GM19467 (cell line): Measurements from ENCODE around the gene DDAH2.

Experiments
- ATAC-seq: cut with Tn5 transposase; IDR thresholded peaks from one replicate; pipeline ENCODE4 v1.9.1; 2021; ENCODE audit warnings: mild to moderate bottlenecking, moderate library complexity; ENCODE audit not compliant: unreplicated experiment

The DDAH2 gene

DNA sequence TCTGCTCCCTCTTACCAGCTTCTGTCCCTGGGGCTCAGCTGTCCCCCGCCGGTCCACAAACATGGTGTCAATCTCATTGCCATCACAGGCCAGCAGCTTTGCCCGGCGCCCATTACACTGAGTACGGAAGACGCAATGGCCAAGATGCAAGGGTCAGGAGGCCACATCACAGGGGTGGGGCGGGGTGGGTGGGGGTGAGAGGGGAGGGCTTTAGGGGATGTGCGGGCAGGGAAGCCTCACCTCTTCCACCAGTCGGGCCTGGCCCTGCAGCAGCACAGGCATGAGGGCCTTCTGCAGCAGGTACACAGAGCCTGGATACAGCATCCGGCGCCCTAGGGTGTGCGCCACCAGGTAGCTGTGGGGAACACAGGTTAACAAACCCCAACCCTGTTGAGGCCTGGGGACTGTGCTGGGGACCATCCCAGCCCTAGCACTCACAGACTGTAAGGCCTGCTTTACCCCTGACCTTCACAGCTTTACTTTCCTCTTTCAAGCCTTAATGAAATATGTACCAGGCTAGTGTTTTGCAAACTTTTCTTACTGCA lies 37.5 kb downstream of the DDAH2 start:
- ATAC-seq: no peak

DNA sequence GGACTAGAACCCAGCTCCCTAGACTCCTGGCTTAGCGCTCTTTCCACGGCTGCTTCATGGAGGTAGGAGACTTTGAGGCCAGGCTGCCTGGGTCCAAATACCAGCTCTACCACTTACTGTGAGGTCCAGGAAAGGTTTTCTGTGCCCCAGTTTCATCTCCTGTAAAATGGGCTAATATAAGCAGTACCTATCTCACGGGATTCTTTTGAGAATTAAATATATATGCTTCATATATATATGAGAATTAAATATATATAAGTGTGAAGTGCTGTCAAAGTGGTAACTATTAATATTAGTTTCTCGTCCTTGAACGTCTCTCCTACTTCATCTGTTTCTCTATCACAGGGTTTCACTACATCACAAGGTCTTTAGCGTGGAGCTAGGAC lies 38.0 kb downstream of the DDAH2 start:
- no peak for ATAC-seq

DNA sequence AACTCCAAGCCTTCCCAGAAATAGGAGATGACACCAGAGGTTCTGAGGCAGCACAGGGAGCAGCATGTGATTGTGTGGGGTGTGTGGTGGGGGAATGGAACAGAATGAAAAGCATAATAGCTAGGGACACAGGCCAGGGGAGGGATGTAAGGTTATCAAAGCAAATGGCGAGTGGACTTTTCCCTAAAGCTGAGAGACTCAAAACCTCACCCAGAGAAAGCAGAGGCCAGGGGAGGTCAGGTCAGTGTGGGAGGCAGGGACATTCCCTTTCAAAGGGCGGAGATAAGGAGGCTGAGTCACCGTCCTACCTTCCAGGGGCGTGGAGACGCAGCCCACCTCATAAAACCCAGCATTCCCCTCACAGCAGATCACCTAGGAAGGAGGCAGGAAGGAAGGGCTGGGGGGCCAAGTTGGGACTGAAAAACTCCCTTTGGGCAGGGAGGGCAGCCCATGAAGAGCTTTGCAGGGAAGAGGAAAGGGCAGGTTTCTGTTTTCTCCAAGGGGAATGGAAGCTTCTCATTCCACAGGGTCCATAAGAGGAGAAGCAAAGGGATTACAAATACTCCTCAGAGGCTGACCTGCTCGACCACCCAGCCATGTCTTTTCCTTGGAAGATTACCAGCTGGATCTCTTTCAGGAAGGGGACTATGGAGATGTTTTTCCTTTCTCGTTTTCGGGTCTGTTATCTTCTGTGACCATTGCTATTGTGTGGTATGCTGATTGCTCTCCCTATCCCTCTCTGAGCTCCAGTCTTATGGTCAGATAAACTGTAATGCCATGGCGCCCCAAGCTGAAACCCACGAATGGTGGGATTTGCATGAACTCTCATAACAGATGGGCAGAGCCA lies 38.6 kb downstream of the DDAH2 start:
- no peak for ATAC-seq

DNA sequence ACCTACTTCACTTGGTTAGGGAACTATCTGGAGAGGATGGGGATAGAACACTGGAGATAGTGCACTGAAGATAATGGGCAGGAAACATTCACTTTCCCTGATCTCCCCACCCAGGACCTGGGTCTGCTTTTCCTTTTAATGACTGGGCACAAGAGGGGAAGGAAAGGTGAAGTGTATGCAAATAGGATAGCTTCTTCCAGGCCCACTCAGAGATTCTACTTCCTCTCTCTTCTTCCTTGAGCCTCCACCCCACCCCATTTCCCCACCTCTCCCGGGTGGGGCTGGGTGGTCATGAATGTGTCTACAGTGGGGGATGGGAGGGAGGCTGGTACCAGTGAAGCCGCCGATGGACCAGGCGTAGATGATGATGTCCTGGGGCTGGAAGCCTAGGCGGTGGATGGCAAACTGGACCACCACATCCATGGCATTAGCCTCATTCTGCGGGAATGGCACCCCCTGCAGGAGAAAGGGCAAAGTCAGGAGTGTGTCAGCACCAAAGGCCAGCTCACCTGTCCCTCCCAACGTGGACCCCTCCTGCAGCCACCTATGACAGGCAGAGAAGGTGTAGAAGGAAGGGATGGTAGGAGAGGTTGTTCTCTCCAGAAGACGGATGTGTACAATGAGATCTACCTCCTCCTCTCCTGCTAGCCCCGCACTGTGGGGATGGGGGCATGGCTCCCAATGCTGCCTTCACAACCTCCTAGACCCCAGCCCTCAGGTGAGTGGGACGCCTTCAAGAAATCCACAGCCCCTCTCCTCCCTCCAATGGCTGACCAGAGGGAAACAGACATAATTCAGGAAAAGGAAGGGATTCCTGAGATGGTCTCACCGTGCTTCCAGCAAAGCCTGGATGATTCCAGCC lies 39.6 kb downstream of the DDAH2 start:
- no peak for ATAC-seq

DNA sequence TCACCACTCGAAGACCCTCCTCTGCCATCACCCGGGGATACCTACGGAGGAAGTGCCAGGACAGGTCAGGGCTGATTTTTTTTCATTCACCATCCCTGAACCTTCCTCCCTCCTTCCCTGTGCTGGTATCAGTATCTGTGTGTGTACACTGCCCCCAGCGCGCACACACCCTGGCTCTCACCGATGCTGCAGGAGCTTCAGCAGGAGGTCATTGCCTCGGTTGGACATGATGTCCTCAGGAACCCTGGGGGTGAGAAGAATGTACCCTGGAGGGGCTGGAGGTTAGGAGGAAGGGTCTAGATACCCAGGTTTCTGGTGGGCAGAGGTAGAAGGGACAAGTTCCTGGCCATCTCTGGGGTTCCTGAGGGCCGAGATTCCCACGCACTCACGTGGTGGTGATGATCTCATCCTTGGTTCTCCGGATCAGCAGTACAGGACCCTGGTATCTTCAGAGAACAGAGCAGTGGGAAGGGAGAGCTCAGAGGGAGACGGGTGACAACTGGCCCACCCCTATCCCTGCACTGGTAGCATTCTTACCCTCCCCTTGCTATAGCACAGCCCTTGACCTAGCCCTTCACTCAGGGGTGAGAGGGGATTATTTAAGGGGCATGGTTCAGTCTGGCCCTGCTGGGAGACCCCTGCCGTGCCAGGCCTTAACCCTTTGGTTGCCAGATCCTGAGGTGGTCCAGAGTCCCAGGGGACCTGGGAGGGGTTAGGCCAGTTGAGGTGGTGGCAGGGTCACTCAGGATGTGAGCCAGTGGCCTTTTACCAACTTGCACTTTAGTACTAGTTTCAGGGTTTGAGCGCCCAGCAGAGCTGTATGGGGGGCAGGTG lies 41.0 kb downstream of the DDAH2 start:
- ATAC-seq: no peak

DNA sequence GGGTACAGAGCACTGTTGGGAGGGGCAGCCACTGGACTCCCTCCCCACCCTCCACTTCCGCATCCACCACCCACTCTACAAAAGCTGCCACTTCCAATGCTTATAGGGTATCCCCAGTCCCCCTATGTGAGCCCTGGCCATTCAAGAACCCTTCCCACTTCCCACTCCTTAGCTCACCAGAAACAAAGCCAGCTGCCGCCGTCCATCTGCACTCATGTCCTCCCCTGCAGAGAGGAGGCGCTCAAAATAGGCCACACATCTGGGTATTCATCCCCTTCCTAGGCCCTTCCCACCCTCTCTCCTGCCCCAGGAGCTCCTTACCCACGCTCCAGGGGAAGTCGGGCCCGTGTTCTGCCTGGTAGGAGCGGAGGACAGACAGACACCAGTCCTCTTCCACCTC lies 41.8 kb downstream of the DDAH2 start:
- ATAC-seq: no peak

DNA sequence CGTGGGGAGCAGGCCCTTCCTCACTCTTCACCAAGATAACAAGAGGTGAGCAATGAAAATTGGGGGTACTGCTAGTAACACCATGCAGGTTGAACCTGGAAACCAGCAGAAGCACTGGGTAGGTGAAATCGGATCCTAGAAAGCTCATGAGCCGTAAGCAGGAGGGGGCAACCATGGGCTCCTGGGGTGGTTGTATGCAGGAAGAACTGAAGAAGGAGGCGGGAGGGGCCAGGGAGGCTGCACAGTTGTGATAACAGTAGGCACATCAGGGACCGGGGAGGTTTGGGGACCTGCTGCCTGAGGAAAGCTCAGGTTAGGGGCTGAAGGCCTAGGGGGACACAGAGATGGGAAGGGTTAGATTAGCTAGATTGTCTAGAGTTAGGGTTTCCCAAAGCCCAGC lies 42.6 kb downstream of the DDAH2 start:
- ATAC-seq: no peak

DNA sequence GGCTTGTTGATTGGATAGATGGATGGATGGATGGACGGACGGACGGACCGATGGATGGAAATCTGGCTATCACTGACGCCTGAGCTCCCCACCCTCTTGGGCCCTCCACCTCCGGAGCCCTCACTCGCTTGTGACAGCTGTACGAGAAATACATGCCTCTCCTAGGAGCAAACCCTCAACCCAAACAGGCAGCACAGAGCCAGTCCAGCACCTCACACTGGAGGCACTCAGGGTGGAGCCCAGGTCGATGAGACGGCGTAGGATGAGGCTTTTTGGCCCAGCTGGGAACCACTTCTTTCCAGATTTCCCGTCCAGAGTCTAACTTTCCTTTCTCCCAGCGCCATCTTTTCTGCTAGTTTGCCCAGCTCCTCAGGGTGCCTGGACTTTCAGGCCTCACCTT lies 45.5 kb downstream of the DDAH2 start:
- ATAC-seq: no peak

DNA sequence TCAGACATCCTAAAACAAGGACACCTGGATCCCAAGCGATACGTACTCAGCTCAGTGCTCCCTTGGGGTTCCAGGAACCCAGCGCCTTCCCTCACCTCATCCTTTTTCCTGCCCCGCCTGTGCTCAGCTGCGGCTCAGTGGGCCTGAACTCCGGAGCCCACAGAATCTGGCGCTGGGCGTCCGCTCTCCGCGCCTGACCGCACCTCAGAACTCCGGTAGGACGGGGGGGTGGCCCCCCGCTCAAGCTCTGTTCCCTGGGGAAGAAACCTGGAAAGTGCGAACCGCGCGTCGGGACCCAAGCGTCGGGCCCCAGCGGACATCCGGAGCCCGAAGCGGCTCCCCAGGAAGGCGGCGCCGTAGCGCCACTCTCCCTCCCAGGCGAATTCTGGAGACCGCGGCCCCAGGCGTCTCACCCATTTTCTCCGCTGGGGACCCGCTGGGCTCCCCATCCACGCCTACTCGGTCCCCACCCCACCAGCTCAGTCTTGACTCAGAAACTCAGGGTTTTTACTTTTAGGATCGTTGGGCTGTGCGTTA lies 47.9 kb downstream of the DDAH2 start:
- no peak for ATAC-seq

DNA sequence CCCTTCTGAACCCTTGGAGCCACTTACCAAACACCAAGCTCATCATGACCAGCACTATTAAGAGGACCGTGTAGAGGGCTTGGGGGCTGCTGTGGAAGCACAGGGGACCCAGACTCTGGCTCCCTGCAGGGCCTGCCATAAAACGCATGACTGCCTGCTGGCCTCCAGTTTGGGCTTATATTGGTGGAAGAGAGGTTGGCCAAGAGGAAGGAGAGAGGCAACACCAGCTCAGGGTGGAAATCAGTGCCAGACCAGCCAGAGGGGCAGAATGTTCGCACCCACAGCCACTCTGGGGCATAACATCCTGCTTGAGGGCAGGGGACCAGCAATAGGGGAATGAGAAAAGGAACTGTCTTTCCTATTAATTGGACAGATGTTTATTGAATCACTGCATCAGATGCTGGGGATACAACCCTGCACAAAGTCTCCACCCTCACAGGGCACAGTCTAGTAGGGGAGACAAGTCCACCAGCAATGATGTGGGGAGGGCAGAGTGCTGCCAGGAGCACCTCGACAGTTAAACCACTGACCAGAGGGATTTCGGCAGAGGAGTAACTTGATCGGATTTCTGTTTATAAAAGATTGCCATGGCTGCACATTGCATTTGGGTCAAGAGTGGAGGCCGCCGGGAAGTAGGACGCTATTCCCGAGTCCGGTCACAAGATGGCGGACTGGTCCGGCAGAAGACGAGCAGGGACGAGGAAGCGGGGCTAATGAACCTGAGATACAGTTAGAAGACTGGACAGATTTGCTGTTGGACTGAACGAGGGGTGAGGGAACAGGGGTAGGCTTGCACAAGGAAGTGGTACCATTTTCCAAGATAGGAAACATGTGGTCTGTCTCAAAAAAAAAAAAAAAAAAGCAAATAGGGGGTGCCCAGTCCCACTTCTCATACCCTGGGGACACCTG lies 48.6 kb downstream of the DDAH2 start, which contains the start of gene LY6G5C:
Gene LY6G5C (minus strand): TSS at position 842 of the 909 bp plus-strand sequence. CDS start 694 bp downstream, at position 148.
- no peak for ATAC-seq

DNA sequence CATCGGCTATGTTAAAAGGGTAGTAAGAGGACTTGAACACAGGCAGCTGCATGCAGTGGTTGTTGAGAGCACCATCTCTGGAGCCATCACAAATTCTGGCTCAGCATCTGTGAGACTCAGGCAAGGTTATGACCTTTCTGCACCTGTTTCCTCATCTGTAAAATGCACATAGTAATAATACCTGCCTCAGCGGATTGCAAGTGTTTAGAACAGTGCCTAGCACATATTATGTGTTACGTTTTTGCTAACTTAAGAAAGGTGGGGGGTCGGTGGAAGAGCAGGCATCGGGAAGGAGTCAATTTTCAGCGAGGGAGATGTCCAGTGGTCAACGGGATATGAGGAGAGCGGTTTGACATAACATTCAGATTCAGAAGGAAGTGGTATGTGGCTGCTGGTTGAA lies 51.1 kb downstream of the DDAH2 start:
- no peak for ATAC-seq
